NCI-H2227 (cell line): ENCODE data around the gene MPV17L.
A peak's percentile ranks its signal among the peaks of the same experiment; 100 is the strongest.
"Not testable (repeated sequence)": the region's sequence is repeated elsewhere in the genome, so short reads cannot be mapped to it uniquely, and the experiment has no call there.

Experiments
- DNase-seq: peaks from one replicate; lab custom pipeline; 2025; ENCODE audit not compliant: unreplicated experiment; lab: John Stamatoyannopoulos, UW

MPV17L gene

DNA sequence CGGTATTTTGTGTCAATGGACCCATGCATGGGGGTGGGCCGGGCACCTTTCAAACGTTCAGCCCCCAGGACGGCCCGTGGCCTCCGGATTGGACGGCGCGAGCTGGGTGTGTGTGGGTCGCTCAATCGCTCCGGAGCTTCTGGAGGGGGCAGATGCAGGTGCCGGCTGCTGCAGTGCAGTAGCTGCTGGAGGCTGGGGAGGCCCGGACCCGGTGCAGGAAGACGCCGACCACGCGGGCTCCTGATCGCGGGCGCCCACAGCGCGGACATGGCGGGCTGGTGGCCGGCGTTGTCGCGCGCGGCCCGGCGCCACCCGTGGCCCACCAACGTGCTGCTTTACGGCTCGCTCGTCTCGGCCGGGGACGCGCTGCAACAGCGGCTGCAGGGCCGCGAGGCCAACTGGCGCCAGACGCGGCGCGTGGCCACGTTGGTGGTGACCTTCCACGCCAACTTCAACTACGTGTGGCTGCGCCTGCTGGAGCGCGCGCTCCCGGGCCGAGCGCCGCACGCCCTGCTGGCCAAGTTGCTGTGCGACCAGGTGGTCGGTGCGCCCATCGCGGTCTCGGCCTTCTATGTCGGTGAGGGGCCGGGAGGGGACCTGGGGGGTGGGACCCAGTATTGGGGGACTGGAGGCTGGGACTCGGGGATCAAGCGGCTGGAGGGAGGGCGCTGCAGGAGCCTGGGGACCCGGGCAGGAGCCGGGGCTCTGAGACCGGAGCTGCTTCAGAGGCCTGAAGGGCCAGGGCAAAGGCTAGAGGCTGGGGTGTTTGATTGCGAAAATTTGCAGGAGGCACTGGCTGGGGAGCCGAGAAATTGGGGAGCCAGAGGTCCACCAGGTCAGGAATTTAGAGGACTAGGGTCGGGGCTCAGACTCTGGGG lies at the start of gene MPV17L:
Gene MPV17L, plus strand, starts transcription at position 124 of the 878 bp plus-strand sequence. Its CDS starts 144 bp downstream, at position 268.
- peak; percentile 84 for DNase-seq

DNA sequence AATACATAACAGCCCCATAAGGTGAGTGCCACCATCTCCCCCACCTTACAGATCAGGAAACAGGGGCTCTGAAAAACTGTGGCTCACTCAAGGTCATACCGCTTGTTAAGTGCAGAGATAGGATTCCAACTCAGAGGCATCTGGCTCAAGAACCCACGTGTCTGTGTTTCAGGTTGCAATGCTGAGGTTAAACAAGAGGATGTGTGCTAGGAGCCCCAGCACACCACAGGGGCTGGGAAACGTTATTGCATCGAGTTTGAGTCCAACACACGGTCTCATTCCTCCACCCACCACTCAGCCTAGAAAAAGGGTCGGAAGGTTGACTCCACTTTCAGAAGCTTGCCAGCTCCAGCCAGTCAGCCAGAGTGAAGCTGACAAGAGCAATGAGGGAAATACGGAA lies 46.8 kb upstream of the MPV17L start:
- not testable (repeated sequence) for DNase-seq

GRCh38 chr16:15351251-15351650 lies 44.3 kb upstream of the MPV17L start:
- not testable (repeated sequence) for DNase-seq

DNA sequence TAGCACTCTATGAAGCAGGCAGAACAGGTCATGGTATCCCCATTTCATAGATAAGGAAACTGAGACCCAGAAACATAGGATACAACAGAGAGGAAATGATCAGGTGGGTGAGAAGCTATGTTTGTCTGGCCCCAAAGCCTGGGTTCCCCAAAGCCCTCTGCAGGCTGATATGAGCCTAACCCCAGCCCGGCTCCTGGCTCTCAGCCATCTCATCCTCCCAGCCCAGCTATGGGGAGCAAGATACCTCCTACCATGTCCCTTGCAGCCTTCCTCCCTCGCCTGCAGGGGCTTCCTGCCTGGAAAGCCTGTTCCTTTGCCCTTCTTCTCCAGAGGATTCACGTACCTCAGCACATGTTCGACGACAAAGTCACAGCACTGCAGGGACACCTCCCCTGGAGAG lies 43.8 kb upstream of the MPV17L start:
- DNase-seq = not testable (repeated sequence)

DNA sequence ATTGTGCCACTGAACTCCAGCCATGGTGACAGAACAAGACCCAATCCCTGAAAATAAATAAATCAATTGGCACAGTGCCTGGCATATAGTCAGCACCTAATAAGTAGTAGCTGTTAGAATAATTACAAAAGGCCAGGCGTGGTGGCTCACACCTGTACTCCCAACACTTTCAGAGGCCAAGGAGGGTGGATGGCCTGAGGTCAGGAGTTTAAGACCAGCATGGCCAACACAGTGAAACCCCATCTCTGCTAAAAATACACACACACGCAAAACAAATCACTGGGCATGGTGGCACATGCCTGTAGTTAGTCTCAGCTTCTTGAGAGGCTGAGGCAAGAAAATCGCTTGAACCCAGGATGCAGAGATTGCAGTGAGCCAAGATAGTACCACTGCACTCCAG lies 42.7 kb upstream of the MPV17L start:
- not testable (repeated sequence) for DNase-seq

DNA sequence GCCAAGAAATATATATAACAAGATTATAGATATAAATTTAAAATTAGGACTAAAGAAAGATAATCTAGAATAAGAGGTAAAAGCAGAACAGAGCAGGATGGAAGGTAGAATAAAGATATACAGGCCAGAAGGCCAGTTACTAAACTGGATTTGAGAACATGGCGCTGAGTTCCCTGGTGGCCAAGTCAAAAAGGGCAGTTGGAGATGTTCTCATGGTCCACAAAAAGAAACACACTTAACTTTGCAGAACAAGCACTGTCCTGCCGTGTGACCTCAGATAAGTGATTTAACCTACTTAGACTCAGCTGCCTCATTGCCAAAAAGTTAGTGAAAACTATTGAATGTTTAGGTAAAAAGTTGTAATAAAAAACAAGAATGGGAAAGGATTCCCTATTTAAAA lies 40.7 kb upstream of the MPV17L start:
- DNase-seq = not testable (repeated sequence)

- DNase-seq = not testable (repeated sequence)
Measured at GRCh38 chr16:15357495-15357894, 38.1 kb upstream of the MPV17L start.

- DNase-seq = not testable (repeated sequence)
Measured at GRCh38 chr16:15378194-15378593, 17.4 kb upstream of the MPV17L start, which contains the start of gene NPIPA5. TSS of gene NPIPA5 (minus strand) at chr16:15378294. CDS start at chr16:15378294, 0 bp downstream.

DNA sequence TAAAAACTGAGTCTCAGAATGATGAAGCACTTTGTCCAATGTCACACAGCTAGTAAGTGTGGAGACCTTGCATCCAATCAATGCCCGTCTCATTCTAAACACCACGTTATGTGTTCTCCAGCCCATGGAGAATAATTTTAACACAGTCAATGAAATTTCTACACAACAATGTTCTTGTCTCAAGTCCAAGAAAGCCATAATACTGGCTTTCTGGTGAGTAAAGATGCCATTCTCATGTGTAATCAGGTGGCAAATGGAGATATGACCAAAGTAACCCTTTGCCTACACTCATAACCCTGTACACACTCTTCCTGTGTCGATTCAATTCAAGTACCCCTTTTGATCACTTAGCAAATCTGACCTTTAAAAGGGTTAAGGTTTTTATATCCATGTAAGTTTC lies 12.7 kb upstream of the MPV17L start:
- not testable (repeated sequence) for DNase-seq

- not testable (repeated sequence) for DNase-seq
Measured at GRCh38 chr16:15388060-15388459, 7.5 kb upstream of the MPV17L start.

DNA sequence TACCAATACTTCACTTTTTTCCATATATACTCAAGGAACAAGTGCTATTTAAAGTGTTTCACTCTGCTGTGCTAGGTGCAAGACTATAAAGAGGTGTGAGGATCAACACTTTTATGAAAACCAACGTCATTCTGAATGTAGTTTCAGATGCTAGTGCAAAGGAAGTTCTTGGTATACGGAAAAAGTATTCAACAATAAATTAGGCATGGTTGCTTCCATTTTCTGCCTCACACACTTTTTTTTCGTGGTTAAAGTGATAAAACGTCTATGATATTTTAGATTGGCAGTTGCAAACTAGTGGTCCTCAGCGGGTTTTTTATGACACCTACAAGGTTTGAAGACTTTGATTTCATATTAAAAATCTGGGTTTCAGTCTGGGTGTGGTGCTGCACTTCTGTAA lies 5.6 kb upstream of the MPV17L start:
- DNase-seq = not testable (repeated sequence)

DNA sequence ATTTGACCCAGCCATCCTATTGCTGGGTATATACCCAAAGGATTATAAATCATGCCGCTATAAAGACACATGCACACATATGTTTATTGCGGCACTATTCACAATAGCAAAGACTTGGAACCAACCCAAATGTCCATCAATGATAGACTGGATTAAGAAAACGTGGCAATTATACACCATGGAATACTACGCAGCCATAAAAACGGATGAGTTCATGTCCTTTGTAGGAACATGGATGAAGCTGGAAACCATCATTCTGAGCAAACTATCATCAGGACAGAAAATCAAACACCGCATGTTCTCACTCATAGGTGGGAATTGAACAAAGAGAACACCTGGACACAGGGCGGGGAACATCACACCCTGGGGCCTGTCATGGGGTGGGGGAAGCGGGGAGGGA lies 2.5 kb upstream of the MPV17L start:
- not testable (repeated sequence) for DNase-seq

DNA sequence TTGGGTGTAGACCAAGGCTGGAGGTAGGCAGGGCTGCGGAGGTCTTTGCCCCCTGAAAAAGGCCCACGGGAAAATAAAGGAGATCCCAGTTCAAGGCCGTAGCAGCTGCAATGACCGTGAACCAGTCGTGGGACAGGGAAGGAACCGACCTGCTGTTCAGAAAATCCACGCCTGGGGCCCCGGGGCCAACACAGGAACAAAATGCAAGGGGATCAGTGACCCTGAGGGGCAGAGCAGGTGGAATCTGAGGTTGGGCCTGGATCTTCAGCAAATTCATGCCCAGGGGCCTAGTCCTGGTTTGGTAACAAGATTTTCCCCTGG lies 915 bp downstream of the MPV17L start:
- not testable (repeated sequence) for DNase-seq

DNA sequence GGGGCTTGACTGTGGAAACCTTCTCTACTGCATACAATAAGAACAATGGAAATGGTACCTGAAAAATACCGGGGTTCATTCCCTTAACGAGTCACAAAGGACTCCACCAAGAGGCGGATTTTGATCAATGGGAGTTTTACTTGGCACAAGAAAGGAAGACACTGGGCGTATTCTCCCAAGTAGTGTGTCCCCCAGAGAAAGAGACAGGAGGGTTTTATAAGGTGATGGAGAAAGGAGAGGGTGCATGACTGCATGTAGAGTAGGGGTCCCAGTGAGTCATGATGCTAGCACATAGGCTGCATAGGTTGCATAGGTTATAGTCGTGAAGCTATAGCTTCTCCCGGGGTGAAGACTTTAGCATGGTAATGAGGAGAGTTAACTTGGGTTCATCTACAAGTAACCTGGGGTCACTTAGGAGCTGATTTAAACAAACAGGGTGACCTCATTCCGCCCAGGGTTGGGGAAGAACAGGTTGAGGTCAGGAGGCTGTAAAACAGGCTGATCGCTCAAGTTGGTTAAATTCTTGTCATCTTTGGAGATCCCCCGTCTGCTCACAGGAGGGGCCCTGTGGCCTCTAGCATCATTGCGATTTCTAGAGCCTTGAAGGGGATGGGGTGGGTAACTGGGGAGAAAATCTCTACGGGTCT lies 1.5 kb downstream of the MPV17L start:
- DNase-seq = no peak

- no peak for DNase-seq
Measured at GRCh38 chr16:15398618-15399316, 3.2 kb downstream of the MPV17L start.

DNA sequence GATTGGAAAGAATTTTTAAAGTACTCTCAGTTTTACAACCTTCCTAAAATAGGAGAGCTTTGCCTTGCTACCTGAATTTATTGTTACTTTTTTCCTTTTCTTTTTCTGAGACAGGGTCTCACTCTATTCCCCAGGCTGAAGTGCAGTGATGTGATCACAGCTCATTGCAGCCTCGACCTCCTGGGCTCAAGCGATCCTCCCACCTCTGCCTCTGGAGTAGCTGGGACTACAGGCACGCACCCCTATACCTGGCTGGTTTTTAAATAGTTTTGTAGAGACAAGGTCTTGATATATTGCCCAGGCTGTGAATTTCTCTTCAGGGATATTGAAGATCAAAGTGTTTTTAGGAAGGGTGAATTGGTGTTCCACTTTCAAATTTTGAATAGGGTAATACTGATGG lies 3.8 kb downstream of the MPV17L start:
- no peak for DNase-seq

DNA sequence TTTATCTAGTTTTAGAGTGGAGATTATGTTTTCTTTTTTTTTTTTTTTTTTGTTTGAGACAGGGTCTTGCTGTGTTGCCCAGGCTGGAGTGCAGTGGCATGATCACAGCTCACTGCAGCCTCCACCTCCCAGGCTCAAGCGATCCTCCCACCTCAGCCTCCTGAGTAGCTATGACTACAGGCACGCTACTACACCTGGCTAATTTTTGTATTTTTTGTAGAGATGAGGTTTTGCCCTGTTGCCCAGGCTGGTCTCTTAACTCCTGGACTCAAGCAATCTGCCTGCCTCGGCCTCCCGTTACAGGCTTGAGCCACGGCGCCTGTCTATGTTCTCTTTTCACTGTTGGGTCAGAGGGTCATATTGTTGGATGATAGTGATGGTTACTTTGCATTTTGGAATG lies 4.8 kb downstream of the MPV17L start:
- DNase-seq = not testable (repeated sequence)

- no peak for DNase-seq
Measured at GRCh38 chr16:15401972-15402371, 6.4 kb downstream of the MPV17L start.

DNA sequence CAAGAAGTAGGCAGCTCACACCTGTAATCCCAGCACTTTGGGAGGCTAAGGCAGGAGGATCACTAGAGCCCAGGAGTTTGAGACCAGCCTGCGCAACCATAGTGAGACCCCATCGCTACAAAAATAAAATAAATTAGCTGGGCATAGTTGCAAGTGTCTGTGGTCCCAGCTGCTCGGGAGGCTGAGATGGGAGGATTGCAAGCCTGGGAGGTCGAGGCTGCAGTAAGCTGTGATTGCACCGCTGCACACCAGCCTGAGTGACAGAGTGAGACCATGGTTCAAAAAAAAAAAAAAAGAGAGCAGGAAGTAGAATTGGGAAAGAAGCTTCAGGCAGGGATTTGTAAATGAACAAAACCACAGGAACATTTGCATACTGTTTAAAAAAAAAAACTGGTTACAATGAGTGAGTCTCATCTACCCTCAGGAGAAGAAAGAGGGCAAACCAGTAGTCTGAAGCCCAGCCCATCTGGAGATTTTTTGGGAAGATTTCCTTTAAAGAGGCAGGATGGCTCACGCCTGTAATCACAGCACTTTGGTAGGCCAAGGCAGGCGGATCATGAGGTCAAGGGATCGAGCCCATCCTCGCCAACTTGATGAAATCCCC lies 7.9 kb downstream of the MPV17L start:
- no peak for DNase-seq

- not testable (repeated sequence) for DNase-seq
Measured at GRCh38 chr16:15404091-15404490, 8.5 kb downstream of the MPV17L start.

- DNase-seq = no peak
Measured at GRCh38 chr16:15404792-15405191, 9.2 kb downstream of the MPV17L start.
